Mucosa of descending colon (tissue), 3 donors: ENCODE results near the gene NBAS. TPM values are rescaled to one million over a fixed set of nuclear protein-coding genes. Genes with fewer than 3 reads are reported as not detected.
"Not testable (repeated sequence)": the region's sequence is repeated elsewhere in the genome, so short reads cannot be mapped to it uniquely, and the experiment has no call there.

Source experiments
- ATAC-seq: fragments of 200-7000 bp; cut with Tn5 transposase; one replicate; pipeline ENCODE4 v1.9.1; 2020; ENCODE audit warnings: mild to moderate bottlenecking, moderate library complexity
- DNase-seq, 3 donors: peaks; one replicate each; pipeline ENCODE4 v3.0.0-alpha.2; 2020
- H3K36me3 ChIP-seq: fragments of 200-600 bp; one replicate; pipeline ENCODE4 v1.8.0; 2021; ENCODE audit warnings: low read depth, mild to moderate bottlenecking
- H3K4me1 ChIP-seq: fragments of 200-600 bp; one replicate; pipeline ENCODE4 v1.8.0; 2021; ENCODE audit warnings: low read depth, mild to moderate bottlenecking
- H3K4me3 ChIP-seq: fragments of 200-600 bp; one replicate; pipeline ENCODE4 v1.8.0; 2021; ENCODE audit warnings: mild to moderate bottlenecking
- H3K9me3 ChIP-seq: fragments of 200-600 bp; one replicate; pipeline ENCODE4 v1.8.0; 2021; ENCODE audit warnings: mild to moderate bottlenecking
- CTCF ChIP-seq: fragments of 200-600 bp; IDR thresholded peaks from one replicate; pipeline ENCODE4 v1.8.0; 2022; ENCODE audit warnings: antibody characterized with exemption, mild to moderate bottlenecking
- intact Hi-C, 2 donors: fragments of 100-400 bp; cut with DNase I in 1 of 2; cut with micrococcal nuclease in 1 of 2; formaldehyde crosslinking; loops; one replicate each; pipeline versions ENCODE4 v1.11.0 to v1.11.1; 2022; cut with DNase I, micrococcal nuclease
- total RNA-seq, 3 donors: library from RNA; stranded (reverse); fragmentation: NEBNext Ultra II Directional in 2 of 3; extraction: Animal tissue kit (Norgen Biotek cat#: 25700) in 2 of 3; gene quantifications; one replicate each; pipeline versions ENCODE4 v1.2.1 to v1.2.4, GENCODE V29; 2021 to 2023
- donor health status: DM: no; HTN: no; CAD: no; lungs with moderate emphysema.
- donor health status: DM: no; HTN: no; CAD: no.
- donor health status: DM: no; HTN: yes; CAD: no.

NBAS gene
- total RNA-seq, 3 donors from 2014 or later = 25.8 to 50.2 (median 32.8) TPM

GRCh38 chr2:15408759-15409158 lies 152.4 kb downstream of the NBAS start:
- H3K9me3 ChIP-seq = no peaks in the 10 kb centered on the region
- H3K4me3 ChIP-seq = no peak overlapping the region
- H3K4me1 ChIP-seq = no peaks in the 10 kb centered on the region
- no peaks in the 10 kb centered on the region for H3K36me3 ChIP-seq
- TF ChIP-seq CTCF = no peak
- intact Hi-C loops = no loop called here
- DNase-seq (no peak), ATAC-seq (no peak)

- H3K4me3 ChIP-seq = no peak overlapping the region
- ATAC-seq (no peak), DNase-seq (no peak)
- TF ChIP-seq CTCF = no peak
- H3K36me3 ChIP-seq = no peaks in the 10 kb centered on the region
- no peaks in the 10 kb centered on the region for H3K4me1 ChIP-seq
- intact Hi-C loops = no loop called here
- no peaks in the 10 kb centered on the region for H3K9me3 ChIP-seq
These were observed 153.5 kb downstream of the NBAS start for GRCh38 chr2:15407666-15408065.

- H3K36me3 ChIP-seq, DNase-seq, H3K4me1 ChIP-seq, H3K4me3 ChIP-seq, intact Hi-C loops, H3K9me3 ChIP-seq, ATAC-seq: not testable (repeated sequence)
These were observed 156.6 kb downstream of the NBAS start for GRCh38 chr2:15404511-15404910.

DNA sequence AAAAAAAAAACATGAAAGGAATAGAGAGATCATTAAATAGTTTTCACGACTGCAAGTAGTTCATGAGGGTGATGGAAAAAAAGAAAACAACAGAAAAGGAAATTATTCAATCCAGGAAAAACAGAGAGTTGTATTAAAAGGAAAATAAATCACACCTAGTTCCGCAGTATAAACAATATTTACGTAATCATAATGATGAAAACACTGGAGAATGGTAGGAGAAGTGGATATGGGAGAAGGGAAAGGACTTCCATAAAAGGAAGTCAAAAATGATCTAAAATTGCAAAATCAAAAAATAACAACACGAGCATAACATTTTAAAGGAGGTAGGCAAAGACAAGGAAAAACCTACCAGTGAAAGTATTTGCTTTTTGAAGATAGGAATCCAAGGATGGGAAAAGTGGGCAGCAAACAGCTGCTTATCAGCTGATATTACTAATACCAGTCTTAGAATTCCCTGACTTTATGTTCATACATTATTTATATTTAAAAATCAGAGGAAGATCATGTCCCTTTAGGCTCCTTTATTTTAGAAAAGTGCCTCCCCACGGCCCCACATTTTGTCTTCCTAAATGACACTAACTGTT lies 160.8 kb downstream of the NBAS start:
- no peak for TF ChIP-seq CTCF
- Histone ChIP-seq H3K36me3 (no peaks in the 10 kb centered on the region), H3K4me3 (no peak overlapping the region), H3K4me1 (no peaks in the 10 kb centered on the region), H3K9me3 (no peaks in the 10 kb centered on the region)
- intact Hi-C loops = no loop called here
- ATAC-seq (no peak), DNase-seq (no peak)

DNA sequence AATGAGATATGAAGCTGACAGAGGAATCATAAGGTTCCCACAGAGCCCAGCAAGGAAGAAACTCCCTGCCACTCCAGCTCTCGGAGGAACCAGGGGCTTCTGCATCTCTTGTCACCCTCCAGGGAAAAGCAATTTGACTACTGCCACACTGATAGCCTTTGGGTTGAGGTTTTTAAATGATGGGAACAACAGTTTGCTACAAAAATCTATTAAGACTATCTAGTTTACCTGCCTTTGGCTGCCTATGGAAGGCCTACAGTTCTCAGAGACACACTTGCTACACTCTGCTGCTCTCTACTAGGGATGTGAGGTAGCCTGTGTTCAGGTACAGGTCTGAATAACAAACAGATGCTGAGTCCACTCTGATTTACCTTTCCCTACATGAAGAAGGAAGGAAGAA lies 161.9 kb downstream of the NBAS start:
- Histone ChIP-seq H3K36me3 (no peaks in the 10 kb centered on the region), H3K4me1 (no peaks in the 10 kb centered on the region), H3K9me3 (no peaks in the 10 kb centered on the region), H3K4me3 (no peak overlapping the region)
- DNase-seq (no peak), ATAC-seq (no peak)
- intact Hi-C loops = no loop called here
- TF ChIP-seq CTCF = no peak

DNA sequence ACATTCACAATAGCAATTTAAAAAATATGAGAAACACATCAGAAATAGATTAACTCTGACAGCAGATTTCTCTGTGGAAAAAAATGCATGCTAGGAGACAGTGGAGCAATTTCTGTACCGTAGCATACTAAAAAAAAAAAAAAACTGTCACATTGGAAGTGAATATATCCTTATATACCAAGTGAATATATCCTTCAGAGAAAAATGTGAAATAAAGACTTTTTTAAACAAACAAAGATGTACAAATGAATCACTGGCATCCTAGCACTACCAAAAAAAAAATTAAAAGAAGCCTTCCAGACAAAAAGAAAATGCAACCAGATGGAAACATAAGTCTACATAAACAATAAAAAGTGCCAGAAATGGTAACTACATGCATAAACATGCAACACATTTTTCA lies 169.4 kb downstream of the NBAS start:
- DNase-seq (no peak), ATAC-seq (no peak)
- Histone ChIP-seq H3K9me3 (no peaks in the 10 kb centered on the region), H3K4me1 (no peaks in the 10 kb centered on the region), H3K36me3 (no peaks in the 10 kb centered on the region), H3K4me3 (no peak overlapping the region)
- intact Hi-C loops = no loop called here
- no peak for TF ChIP-seq CTCF
